HCT116 (cell line): ENCODE data around the gene FOXS1.

ENCODE experiments used
- EZH2phosphoT487 ChIP-seq: fragments of 200-600 bp; IDR thresholded peaks from 2 replicates; pipeline ENCODE4 v1.6.1; 2018; ENCODE audit warnings: antibody characterized with exemption, borderline replicate concordance
- POLR2AphosphoS5 ChIP-seq: IDR thresholded peaks from 2 replicates; pipeline ENCODE4 v1.6.1; 2011; ENCODE audit warnings: mild to moderate bottlenecking, low read depth, low read length, moderate library complexity
- SIN3A ChIP-seq: IDR thresholded peaks from 2 replicates; pipeline ENCODE4 v1.6.1; 2012; ENCODE audit warnings: low read depth
- SP1 ChIP-seq: IDR thresholded peaks from 2 replicates; pipeline ENCODE4 v1.6.1; 2012; ENCODE audit warnings: low read depth
- ZFX ChIP-seq: fragments of 450-650 bp; IDR thresholded peaks from 2 replicates; pipeline ENCODE4 v1.6.1; 2017
- ZNF274 ChIP-seq: fragments of 200-500 bp; sonication (Bioruptor generic); IDR thresholded peaks from 2 replicates; pipeline ENCODE4 v1.6.1; 2014; ENCODE audit warnings: mild to moderate bottlenecking, low read depth, low read length, inconsistent platforms
- TF ChIP-seq, protein P1 (sequence below), 3 experiments: fragments of 200-600 bp in 1 of 3; sonication (generic) in 1 of 3; IDR thresholded peaks in 2 of 3; conservative IDR thresholded peaks in 1 of 3; 2 replicates each; pipeline ENCODE4 v1.5.1; 2012 to 2017; ENCODE audit warnings: low read depth in 2 of 3, low read length in 2 of 3, antibody characterized with exemption in 1 of 3, borderline replicate concordance in 1 of 3, control low read depth in 1 of 3, mild to moderate bottlenecking in 1 of 3, mixed read lengths in 1 of 3, mixed run types in 1 of 3, moderate library complexity in 1 of 3; ENCODE audit not compliant: insufficient read depth in 1 of 3

GRCh38 chr20:31842471-31843157 lies 2.8 kb downstream of the FOXS1 start:
- TF ChIP-seq POLR2AphosphoS5 (no peak), SIN3A (no peak), ZFX (no peak), EZH2phosphoT487 (no peak), SP1 (no peak), ZNF274 (no peak)
- TF ChIP-seq, protein P1, sequence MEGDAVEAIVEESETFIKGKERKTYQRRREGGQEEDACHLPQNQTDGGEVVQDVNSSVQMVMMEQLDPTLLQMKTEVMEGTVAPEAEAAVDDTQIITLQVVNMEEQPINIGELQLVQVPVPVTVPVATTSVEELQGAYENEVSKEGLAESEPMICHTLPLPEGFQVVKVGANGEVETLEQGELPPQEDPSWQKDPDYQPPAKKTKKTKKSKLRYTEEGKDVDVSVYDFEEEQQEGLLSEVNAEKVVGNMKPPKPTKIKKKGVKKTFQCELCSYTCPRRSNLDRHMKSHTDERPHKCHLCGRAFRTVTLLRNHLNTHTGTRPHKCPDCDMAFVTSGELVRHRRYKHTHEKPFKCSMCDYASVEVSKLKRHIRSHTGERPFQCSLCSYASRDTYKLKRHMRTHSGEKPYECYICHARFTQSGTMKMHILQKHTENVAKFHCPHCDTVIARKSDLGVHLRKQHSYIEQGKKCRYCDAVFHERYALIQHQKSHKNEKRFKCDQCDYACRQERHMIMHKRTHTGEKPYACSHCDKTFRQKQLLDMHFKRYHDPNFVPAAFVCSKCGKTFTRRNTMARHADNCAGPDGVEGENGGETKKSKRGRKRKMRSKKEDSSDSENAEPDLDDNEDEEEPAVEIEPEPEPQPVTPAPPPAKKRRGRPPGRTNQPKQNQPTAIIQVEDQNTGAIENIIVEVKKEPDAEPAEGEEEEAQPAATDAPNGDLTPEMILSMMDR (IDR thresholded peaks at IDR 0.05 in 2 of 3, conservative IDR thresholded peaks at IDR 0.05 in 1 of 3; ENCODE audit: borderline replicate concordance in 1 of 3, insufficient read depth in 1 of 3, low read depth in 2 of 3, low read length in 2 of 3) = no peak
